ENCODE data around the gene C2CD2.

C2CD2 gene

DNA sequence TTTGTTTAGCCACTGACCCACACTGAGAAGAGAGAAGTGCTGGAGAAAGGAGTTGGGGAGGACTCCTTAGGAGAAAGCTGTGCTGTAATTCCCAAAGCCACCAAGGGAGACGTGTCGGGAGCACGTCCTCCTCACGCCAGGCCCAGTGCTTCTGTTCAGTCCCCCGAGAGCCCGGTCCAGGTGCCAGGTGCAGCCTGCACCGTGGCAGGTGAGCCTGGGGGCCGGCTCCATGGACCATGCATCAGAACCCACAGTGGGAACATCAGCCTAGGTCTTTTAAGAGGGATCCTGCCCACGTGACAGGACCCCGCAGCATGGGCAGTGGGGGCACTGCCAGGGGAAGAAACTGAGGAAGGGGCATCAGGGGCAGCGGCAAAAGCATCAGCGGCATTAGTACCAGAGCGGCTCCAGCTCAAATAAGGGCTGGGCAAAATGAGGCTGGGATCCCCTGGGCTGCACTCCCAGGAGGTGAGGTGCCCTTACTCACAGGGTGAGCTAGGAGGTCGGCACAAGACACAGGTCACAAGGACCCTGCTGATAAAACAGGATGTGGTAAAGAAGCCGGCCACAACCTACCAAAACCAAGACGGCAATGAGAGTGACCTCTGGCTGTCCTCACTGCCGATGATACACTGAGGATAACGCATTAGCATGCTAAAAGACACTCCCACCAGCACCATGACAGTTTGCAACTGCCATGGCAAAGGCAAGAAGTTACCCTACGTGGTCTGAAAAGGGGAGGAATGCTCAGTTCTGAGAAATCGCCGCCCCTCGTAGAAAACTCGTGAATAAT, 50.1 kb downstream of the C2CD2 start:
- DNase-seq = no peak

- no peak for DNase-seq
These were observed 50.9 kb downstream of the C2CD2 start for GRCh38 chr21:41902946-41903345.

- DNase-seq = no peak
These were observed 52.0 kb downstream of the C2CD2 start for GRCh38 chr21:41901782-41902181.

DNA sequence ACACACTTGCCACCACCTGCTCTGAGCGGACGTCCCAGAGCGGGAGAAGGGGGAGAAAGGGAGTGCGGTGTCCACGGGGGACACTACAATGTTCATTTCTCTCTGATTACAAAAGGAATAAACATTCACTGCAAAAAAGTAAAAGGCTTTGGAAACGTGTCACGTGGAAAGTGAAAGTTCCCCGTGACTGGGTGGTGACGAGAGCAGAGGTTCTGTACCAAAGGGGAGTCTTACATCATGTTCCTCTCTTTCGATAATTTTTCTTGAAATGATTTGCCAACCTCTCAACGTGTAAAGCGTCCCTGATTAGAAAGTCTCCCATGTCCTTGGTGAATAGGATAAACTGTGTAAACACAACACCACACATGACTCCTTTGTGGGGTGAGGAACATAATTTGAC, 52.7 kb downstream of the C2CD2 start:
- DNase-seq = peak; percentile 65 to 68

DNA sequence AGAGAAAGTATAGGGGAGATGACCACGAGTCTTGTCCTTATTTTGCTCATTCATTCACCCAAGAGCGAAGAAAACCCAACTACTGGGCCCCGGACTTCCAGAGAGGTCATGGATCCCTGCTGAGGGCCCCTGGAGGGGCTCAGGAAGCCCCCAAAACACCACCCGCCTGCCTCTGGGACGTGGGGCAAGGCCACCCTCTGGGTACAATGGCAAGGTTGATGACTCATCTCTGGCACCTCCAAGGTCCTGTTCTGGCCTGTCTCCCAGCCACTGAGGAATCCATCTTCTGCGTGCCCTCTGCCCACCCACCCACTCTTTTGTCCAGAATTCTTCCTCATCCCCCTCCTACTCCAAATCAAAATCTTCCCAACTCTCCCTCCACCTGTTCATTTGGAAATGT, 53.4 kb downstream of the C2CD2 start:
- no peak for DNase-seq

DNA sequence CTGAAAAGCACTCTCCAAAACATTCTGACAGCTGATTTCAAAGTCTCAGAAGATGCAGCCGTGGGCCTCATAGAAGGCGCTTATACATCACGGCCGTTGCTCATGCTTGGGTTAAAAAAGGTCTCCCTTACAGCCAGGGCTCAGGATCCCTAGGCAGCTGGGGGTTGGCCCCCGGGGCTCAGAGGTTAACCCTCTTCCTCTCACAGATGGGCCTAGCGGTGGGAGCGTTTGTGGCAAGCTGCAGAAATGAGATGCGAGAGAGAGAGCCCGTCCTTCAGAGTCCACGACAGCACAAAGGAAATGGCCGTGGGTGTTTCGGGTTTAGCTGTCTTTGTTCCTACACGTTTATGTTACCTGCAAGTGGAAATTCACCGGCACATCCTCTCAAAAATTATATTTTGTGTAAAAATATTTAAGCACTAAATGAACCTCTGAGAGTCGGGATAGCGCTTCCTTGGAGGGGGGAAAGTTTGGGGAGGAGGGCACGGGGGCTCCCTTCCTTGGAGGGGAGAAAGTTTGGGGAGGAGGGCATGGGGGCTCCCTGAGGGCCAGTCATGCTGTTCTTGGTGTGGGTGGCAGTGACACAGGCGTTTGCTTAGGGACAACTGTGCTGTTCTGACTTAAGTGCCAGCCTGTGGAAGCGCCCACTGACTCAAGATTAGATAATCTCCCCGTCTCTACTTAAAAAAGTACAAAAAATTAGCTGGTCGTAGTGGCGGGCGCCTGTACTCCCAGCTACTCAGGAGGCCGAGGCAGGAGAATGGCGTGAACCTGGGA, 54.2 kb downstream of the C2CD2 start:
- no peak for DNase-seq

GRCh38 chr21:41898998-41899397, 54.8 kb downstream of the C2CD2 start:
- DNase-seq = no peak

GRCh38 chr21:41897700-41898099, 56.1 kb downstream of the C2CD2 start:
- DNase-seq = no peak

DNA sequence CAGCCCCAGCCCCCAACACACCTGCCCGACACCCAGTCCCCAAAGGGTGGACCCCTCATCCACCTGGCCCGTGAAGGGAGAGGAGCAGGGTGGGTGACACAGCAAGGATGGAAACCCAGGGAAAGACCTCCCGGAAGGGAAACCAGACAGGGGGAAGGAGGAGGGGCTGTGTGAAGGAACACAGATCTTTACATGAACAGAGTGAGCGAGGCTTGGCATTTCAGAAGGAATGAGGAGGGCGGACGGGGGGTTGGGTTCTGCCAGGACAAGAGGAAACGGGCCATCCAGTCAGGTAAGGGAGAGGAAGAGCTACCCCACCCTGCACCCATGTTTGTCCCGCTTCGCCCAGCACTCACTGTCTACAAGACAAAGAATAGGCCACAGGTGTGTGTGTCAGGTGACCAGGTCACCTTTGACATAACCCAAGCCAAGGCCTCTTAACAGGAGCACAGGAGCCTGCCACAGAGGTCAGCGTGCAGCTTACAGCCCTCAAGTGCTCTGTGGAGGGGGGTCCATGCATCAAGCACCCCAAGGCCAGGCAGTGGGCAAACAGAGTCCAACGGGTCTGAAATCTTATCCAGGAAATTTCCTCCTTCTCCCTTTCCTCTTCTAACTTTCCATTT, 56.7 kb downstream of the C2CD2 start:
- no peak for DNase-seq

DNA sequence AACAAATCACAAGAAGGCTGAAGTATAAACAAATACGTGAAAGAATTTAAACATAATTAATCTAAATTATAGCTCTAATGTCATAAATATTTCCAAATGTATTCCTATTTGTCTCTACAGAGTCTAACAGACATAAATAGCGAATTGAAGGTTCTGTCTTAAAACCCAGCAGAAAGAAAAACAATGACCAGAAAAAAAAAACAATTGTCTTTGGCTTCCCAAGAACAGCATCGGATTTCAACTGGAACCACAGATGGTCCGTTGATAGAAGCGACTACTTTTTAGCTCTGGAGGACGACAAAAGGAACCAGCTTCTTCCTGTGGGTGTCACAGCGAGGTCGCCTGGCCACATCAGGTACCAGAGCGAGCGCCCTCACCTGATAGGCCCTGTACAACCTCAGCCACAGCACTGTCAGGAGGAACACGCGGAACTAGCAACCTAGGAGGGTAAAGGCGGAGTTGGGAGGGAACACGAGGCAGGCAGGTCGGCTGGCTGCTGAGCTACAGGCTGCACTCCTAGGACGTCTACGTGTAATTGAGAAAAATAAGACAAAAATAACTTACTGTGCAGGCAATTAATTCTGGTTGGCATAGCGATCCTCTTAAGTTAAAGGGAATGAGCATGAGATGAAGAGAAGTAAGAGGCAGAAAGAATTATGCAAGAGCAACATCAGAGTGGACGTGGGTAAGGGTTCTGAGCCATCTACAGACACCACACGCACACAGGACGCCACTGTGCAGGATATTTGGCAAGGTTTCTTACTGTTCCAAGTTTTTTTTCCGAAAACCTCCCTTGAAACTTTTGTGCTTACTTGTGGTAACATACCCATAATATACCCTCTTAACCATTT, 58.0 kb downstream of the C2CD2 start:
- DNase-seq = no peak

DNA sequence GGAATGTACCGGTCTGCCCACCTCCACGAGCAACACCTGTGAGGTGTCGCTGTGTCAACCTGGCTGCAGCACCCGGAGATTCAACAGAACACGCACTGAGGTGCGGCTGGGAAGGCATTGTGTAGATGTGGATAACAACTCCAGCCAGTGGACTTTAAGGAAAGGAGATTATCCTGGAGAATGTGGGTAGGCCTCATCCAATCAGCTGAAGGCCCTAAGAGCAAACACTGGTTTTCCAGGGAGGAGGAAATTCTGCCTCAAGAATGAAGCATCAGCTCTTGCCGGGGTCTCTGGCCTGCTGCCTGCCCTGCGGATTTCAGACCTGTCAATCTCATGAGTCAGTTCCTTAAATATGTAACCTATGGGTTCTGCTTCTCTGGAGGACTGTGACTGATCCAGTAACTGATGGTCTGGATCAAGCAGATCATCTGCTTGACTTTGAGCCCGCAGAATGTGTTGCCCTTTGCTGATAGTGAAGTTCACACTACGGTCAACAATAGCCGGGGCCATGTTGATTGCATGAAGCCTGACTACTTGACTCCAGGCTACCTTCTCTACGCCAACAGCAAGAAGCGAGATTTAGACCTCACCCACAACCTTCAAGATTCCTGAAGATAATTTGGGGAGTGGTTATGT, 58.8 kb downstream of the C2CD2 start:
- no peak for DNase-seq

DNA sequence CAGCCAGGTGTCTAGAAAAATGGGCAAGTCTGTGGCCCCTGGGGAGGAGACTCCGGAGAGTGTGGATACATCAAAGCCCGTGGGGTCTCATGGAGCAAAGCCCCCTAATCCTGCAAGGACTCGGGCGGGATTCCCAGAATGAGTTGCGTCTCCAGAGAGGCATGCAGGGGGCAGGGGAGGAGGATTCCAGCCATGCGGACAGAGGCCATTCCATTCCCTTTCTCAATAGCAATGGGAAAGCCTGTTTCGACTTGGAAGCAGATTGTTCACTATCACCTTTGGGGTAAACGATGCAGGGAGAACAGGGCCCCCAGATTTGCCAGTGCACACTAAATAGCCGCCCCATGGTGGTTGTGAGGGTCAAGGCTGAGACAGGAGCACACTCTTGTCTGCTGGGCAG, 59.3 kb downstream of the C2CD2 start:
- DNase-seq = no peak

DNA sequence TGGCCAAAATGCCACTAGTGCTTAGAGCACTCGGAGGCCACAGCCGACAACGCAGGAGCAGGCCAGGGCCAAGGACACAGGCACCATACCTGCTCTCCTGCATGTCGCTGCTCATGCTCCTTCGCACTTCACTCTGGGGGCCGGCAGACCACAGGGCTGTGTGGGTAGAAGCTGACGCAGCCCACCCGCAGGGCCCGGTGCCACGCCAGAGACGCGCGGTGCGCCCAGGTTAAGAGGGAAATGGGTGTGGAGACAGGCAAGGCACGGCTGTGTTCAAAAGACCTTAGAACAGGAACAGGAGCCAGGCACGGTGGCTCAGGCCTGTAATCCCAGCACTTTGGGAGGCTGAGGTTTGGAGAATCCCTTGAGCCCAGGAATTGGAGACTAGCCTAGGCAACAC, 61.1 kb downstream of the C2CD2 start:
- no peak for DNase-seq

DNA sequence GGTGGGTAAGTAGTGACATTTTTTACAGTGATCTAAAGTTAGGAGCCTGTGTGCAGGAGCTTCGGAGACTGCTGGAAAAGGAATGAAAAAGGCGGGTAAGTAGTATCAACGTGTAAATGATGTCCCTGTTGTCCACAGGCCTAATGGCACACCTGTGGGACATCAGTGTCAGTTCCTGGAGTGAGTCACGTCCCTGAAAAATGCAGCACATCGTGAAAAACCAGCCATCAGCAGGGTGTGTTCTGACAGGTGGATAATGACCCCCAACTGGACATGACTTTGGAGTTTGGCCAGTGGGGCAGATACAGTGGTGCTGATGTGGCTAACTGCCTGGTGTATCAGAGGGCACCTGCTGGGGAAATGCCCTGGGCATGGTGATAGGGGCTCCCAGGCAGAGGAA, 62.7 kb downstream of the C2CD2 start:
- DNase-seq = no peak

GRCh38 chr21:41890355-41890754, 63.5 kb downstream of the C2CD2 start:
- no peak for DNase-seq

GRCh38 chr21:41888749-41889376, 65.0 kb downstream of the C2CD2 start:
- DNase-seq = no peak

- peak; percentile 13 to 17 for DNase-seq
These were observed 66.2 kb downstream of the C2CD2 start for GRCh38 chr21:41887667-41888066.

- DNase-seq = no peak
These were observed 67.5 kb downstream of the C2CD2 start for GRCh38 chr21:41886328-41886727.

GRCh38 chr21:41885341-41886024, 68.3 kb downstream of the C2CD2 start:
- DNase-seq = no peak

GRCh38 chr21:41884501-41885030, 69.3 kb downstream of the C2CD2 start:
- no peak for DNase-seq

DNA sequence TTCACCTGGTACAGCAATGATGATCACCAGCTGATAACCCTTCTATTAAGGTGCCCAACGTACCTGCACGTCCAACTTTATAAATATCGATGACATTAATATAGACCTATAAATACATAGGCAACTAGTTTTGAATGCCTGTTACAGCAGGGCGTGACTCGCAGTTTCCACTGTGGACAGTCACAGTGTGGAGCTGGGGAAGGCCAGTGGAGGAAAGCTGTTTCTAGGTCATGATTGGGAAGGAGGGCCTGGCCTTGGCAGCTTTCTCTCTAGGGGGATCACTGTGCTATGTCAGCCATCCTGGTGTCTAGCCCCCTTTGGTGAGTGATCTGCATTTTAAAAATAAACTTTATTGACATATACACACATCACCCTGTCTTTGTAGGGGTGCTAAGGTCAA, 70.2 kb downstream of the C2CD2 start:
- DNase-seq = no peak

All from inflammatory macrophage treated with lipopolysaccharide for 1 hour (primary cell).